HUDEP-2 (cell line): ENCODE results near the gene ATAD5.

Source experiments
- DNase-seq, 76 experiments: peaks; one replicate each; lab custom pipeline; 2025; ENCODE audit not compliant: unreplicated experiment in 76 of 76; lab: John Stamatoyannopoulos, UW

ATAD5 gene

DNA sequence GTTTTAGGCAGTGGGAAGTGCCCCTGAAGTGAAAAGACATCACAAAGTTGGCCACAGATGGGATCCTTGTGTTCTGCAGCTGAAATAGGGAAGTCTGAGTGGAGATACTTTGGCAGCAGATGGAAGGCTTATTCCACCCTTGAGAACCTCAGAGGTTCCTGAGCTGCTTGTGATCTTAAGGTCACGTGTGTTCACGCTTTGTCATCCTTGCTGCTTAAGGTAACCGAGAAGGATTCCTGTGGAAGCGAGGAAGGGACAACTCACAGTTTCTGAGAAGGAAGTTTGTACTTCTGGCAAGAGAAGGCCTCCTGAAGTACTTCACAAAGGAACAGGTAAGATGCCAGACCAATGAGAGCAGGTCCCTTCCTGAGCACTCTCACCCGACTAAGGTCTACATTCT, 102.2 kb downstream of the ATAD5 start:
- DNase-seq: no peak

- no peak for DNase-seq
Measured at GRCh38 chr17:30939051-30939689, 107.4 kb downstream of the ATAD5 start.

DNA sequence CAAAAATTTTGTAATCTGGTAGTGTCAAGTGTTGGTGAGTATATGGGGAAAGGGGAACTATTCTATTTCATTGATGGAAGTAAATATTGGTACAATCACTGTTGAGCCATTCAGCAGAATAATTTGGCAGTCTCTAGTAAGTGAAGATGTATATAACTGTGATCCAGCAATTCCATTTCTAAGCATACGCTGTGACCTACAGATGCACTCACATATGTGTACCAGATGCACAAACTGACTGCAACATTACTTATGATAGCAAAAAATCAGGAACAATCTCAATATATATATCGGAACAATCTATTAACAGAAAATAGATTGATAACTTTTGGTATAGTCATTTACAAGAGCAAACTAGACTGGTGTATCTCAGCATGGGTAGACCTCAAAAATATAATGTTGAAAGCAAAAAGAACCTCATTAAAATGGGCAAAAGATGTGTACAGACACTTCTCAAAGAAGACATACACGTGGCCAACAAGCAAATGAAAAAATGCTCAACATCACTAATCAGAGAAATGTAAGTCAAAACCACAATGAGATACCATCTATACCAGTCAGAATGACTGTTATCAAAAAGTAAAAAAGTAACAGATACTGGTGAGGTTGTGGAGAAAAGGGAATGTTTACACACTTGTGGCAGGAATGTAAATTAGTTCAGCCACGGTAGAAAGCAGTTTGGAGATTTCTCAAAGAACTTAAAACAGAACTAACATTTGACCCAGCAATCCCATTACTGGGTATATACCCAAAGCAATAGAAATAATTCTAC, 110.7 kb downstream of the ATAD5 start:
- DNase-seq: no peak
